HG03460 (cell line): ENCODE data around the gene LRRFIP1.
"Not testable (repeated sequence)": the region's sequence is repeated elsewhere in the genome, so short reads cannot be mapped to it uniquely, and the experiment has no call there.

Experiments used
- ATAC-seq: cut with Tn5 transposase; IDR thresholded peaks from one replicate; pipeline ENCODE4 v1.9.1; 2021; ENCODE audit not compliant: unreplicated experiment

LRRFIP1 gene

GRCh38 chr2:237627441-237628246 lies at the start of gene LRRFIP1:
Gene LRRFIP1 (plus strand): TSS chr2:237627587. CDS start chr2:237627645, 58 bp downstream.
- no peak for ATAC-seq

- no peak for ATAC-seq
Measured at GRCh38 chr2:237577956-237578870, 49.2 kb upstream of the LRRFIP1 start.

GRCh38 chr2:237581326-237581725 lies 46.1 kb upstream of the LRRFIP1 start:
- ATAC-seq, result no peak

GRCh38 chr2:237581751-237582746 lies 45.3 kb upstream of the LRRFIP1 start:
- no peak for ATAC-seq

GRCh38 chr2:237583385-237584295 lies 43.7 kb upstream of the LRRFIP1 start:
- no peak for ATAC-seq

- no peak for ATAC-seq
Measured at GRCh38 chr2:237585590-237586221, 41.7 kb upstream of the LRRFIP1 start.

GRCh38 chr2:237588044-237588696 lies 39.2 kb upstream of the LRRFIP1 start:
- ATAC-seq, result no peak

GRCh38 chr2:237590272-237591140 lies 36.9 kb upstream of the LRRFIP1 start, which contains the start of gene RAB17:
Gene RAB17 (minus strand): TSS chr2:237590734. CDS start chr2:237586154, 4,580 bp downstream.
- no peak for ATAC-seq

GRCh38 chr2:237591141-237591881 lies 36.1 kb upstream of the LRRFIP1 start:
- ATAC-seq, result no peak

- ATAC-seq, result no peak
Measured at GRCh38 chr2:237592425-237592980, 34.9 kb upstream of the LRRFIP1 start.

- ATAC-seq, result no peak
Measured at GRCh38 chr2:237593036-237593435, 34.4 kb upstream of the LRRFIP1 start.

- ATAC-seq, result no peak
Measured at GRCh38 chr2:237593596-237594320, 33.6 kb upstream of the LRRFIP1 start.

- ATAC-seq, result no peak
Measured at GRCh38 chr2:237594514-237594871, 32.9 kb upstream of the LRRFIP1 start.

- ATAC-seq, result not testable (repeated sequence)
Measured at GRCh38 chr2:237595829-237596519, 31.4 kb upstream of the LRRFIP1 start.

GRCh38 chr2:237596520-237597195 lies 30.7 kb upstream of the LRRFIP1 start:
- ATAC-seq, result no peak
